Stimulated activated CD4-positive, alpha-beta T cell treated with anti-CD3 and anti-CD28 coated beads, Interleukin-1b, Interleukin-23, amount 100 ng/mL, for 48 hours (primary cell): ENCODE data around the gene CEP192.
"Not testable (repeated sequence)": the region's sequence is repeated elsewhere in the genome, so short reads cannot be mapped to it uniquely, and the experiment has no call there.

ENCODE experiments used
- DNase-seq: peaks from one replicate; pipeline ENCODE4 v3.0.0-alpha.2; 2020

CEP192 gene

DNA sequence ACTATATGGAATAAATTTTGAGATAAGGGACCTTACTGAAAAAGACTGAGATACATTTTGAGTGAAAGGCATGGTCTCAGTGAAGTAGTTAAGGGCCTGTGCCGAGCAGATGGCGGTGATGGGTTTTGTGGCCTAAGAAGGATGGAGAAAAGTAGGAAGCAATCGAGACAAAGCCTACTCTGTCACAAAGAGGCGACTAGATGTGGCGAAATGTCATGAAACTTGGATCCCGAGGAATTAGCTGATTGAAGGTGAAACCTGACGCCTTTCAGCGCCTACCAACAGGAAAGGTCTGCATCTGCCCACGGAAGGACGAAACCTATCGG lies 558 bp upstream of the CEP192 start:
- no peak for DNase-seq

DNA sequence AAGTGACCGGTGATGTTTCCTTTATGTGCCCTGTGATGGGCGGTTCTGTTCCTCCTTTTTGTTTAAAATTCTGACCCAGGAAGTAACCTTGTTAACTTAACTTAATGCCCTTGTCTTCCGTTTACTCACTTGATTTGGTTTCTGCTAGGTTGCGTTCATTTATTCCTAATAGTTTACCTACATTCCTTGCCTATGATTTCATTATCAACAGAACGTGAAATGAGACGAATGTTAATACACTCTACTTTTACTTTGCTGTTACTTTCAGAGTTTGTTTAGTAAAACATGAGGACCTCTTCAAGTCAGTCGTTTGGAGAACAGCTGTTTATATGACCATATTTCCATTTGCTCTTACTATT lies 638 bp downstream of the CEP192 start:
- DNase-seq: no peak

DNA sequence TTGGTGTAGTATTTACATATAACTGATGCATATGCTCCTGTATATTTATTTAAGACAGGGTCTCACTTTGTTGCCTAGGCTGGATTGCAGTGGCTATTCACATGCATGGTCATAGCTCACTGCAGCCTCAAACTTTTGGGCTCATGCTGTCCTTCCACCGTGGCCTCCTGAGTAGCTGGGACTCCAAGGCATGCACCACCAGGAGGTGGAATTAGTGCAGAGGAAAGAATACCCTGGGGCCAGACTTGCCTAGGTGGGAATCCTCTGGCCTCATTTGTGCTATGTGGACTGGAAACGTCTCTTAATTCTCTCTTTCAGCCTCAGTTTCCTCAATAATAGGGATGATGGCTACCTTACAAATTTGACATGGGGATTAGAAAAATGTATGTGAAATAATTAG lies 2.3 kb downstream of the CEP192 start:
- no peak for DNase-seq

DNA sequence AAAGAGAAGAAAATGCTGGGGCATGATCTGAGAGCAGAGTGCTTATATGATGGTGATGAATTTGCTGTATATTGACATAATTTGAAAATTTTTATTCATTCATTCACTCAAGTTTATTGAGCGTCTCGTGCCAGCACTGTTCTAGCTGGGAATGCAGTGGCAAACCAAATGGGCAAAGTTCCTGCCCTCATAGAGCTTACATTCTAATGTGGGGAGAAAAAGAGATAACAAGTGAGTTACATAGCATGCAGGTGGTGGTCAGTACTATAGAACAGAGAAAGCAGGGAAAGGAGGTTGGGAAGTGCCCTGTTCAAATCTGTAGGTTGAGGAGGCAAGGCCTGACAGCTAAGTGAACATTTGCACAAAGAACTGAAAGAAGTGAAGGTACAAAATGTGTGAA lies 4.3 kb downstream of the CEP192 start:
- no peak for DNase-seq

DNA sequence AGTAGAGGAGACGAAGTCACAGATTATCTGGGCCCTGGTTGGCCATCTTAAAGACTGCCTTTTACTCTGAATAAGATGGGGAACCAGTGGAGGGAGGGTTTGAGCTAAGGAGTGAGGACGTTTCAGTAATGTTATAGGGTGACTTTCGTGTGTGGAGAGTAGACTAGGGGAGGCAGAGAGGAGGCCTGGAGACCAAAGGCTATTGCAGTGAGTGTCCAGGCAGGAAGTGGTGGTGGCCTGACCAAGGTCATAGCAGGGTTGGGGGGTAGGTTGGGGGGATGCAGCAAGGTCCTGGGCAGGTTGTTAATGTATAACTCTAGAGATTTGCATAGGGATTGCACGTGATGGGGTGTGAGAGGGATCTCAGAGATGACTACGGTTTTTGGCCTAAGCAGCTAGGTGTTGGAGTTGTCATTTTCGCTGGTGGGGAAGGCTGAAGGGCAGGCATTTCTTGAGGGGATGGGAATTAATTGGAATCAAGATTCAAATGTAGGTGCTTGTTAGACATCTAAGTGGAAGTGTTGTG lies 4.9 kb downstream of the CEP192 start:
- DNase-seq: no peak

DNA sequence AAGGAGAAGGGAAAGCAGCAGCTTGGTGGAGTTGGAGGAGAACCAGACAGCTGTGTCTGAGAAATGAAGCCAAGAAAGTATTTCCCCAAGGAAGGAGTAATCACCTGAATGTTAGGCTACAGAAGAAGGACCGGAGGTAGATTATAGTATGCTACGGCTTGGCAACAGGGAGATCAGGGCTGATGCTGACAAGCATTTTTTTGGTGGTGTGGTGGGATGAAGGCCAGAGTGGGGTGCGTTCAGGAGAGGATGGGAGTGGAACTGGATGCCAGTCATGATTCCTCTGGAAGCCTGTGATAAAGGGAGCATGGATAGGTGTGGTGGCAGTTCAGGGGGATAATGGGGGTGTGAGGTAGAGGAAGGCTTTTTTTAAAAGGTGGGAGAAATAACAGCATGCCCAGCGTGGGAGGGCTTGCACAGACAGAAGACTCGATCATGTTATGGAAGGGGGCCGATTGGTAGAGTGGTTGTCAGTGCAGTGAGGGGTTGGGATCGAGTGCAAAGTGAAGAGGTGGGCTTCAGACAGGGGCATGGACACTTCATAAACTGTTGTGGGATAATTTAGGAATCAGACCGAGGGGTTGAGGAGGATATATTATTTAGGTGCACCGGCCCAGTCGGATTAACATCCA lies 5.6 kb downstream of the CEP192 start:
- DNase-seq: no peak

DNA sequence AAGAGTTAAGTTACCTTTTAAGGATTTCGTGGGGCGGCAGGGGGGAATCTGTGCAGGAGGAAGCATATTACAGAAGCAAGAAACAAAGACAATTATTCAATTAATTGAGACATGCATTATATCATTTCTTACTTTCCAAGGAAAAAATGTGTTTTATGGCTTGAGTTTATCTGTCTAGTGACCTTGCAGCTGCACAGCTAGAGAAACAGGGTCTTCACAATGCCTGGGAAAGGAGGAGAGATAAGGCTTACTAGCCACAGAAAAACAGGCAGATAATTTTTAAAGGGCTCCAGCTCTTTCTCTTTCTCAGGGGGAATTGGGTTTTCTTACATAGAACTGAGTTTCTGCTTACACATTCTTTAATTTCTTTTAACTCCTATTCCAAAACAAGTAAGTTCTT lies 6.2 kb downstream of the CEP192 start:
- DNase-seq: not testable (repeated sequence)

DNA sequence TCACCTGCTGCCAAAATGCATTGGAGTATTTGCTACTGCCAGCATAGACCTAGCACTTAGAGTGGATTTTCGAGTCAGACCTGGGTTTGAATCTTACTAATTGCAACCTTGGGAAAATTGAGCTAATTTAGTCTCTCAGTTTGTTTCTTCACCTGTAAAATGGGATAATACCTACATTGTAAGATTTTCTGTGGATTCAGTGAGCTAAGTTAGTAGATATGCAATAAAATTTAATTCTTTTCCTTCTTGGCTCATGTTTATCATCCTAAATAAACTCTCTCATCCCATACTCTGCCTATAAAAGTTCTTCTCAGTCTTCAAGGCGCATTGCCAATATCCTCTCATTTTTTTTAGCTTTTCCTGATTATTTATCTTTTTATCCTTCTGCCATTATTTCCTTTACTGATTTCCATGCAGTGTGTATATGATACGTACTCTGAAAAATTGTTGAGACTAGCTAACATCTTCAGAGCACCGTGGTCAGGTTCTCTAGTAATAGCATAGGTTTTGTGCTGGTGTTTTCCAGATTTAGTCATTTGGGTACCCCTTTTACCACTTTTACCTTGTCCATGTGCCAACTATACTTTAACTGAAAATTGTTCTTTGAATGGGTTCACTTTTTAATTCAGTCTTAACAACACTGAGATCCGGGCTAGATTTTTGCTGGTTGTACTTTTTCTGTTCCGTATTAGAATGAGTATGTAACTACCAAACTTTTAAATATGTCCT lies 7.3 kb downstream of the CEP192 start:
- no peak for DNase-seq

DNA sequence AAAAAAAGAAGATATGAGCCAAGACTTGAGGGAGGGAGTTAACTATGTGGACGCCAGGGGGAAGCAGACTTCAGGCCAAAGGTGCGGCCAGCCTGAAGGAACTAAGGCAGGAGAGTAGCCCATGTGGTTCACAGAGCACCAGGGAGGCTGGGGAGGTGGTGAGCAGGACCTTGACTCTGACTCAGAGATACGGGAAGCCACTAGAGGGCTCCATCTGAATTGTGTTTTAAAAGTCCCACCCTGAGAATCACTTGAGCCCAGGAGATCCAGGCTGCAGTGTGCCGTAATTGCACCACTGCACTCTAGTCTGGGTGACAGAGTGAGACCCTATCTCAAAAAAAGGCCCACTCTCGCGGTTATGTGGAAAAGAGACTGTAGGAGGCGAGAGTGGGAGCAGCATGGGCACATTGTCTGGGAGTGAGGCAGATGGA lies 12.3 kb downstream of the CEP192 start:
- DNase-seq: peak; percentile 19

DNA sequence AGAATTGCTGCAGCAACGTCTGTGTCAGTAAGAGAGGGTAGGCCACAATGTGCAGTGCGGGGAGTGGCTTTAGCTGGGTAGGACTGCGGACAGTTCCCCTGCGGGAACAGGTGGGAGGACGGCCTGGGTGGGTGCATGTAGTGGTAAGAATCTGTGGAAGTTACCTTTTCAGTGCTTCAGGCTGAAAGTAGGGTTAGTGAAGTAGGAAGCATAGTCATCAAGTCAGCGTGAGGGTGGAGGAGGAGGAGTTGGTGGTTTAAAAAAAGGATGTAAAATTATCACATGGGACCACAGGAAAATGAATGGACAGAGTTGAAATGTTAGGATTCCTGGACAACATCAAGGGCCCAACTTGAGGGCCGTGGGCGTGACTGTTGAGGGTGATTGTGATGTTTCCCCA lies 13.2 kb downstream of the CEP192 start:
- no peak for DNase-seq

DNA sequence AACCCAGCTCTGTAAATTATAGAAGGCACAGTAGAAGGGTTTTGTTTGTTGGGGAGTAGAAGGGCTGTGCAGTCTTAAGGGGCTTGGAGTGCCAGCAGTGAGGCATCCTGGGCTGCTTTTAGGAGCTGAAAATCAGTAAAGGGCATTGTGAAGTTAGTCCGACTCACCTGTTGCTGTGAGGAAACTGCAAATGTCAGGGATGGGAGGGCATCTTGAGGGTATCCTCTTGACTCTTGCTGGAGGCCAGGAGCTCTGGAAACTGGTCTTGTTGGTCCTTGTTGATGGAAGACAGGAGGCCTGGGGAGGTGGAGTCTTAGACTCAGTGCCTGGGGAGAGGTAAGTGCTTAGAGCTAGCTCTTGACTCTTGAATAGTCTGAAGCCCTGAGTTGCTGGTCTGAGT lies 14.1 kb downstream of the CEP192 start:
- no peak for DNase-seq

DNA sequence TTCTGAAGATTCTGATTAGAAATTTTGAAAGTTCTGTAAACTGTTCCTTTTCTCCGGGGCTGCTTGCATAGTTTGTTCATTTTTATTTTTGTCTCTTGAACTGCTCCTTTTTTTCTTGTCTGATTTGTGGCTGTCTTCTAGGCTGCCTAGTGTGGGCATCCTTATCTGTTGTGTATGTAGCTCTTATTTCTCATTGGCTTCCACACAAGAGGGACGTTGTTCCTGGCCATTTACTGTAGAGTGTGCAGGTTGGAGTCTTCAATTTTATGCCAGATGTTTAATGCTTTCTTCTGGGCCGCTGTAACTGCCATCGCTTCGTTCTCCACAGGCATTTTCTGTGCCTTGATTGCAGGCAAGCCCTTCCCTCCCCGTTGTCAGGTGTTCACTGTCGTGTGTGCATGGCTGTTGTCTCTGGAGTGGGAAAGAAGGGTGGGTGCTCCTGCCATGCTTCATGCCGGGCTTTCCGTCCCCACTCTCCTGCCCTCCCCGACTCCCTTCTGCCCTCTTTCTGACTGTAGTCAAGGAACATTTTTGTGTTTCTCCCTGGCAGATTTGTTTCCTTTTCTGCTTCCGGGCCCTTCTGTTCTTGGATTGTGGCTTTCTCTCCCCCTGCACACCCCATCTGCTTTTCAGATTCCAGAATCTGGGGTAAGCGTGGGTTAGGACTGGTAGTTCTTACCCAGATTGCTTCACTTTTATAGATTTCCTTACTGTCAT lies 15.5 kb downstream of the CEP192 start:
- DNase-seq: no peak

DNA sequence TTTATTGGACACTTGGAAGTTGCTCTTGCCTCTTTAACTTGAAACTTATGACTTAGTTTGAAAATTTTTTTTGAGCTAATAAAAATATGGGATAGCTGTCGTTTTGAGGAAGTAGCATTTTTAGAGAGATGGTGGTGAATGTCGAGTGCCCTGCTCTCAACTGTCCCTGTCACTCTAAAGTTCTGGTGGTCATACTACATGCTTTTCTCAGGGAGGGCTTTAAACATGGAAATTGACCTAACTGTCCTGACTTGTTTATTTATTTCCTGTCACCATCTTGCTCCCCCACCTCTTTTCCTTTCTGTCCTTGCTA lies 16.0 kb downstream of the CEP192 start:
- DNase-seq: no peak

DNA sequence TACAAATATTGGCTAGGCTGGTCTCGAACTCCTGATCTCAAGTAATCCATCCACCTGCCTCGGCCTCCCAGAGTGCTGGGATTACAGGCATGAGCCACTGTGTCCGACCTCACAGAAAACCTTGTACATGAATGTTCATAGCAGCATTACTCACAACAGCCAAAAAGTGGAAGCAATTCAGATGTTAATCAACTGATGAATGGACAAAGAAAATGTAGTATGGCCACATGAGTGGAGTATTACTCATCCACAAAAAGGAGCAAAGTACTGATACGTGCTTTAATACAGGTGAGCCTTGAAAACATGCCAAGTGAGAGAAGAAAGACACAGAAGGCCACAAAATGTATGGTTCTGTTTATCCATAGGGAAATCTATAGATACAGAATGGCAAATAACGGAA lies 20.6 kb downstream of the CEP192 start:
- DNase-seq: no peak

DNA sequence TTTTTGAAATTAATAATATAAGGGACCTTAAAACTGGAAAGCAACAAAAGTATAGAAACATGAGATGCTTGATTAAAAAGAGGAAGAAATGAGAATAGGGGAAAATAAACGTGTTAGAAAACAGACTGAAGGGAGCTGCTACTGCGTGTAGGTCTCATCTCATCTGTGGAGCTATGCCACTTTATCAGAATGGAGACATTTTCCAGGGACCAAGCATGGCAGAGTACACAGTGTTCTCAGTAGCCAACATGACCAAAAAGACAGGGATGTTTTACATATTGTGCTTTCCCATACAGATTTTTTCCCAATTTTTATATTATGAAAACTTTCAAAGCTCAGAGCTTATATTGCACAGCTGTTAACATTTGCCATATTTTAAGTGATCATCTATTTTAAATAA lies 23.1 kb downstream of the CEP192 start:
- DNase-seq: no peak

DNA sequence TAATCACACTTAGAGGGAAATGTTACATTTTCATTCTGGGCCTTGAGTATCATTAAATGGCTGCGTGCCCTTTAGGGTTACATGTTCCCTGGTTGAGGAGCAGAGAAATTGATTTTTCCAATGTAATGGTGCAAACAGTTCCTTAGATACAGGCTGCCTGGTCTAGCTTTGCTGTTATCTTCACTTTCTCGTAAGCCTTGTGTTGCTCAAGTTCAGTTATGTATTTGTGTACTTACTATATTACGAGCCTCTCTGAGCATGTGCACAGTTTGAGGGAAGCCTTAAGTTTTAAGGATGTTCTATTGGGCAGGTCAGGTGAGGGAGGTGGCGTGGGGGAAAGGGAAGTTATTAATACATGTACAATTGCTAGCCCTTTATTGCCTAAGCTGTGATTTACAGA lies 23.7 kb downstream of the CEP192 start:
- no peak for DNase-seq

DNA sequence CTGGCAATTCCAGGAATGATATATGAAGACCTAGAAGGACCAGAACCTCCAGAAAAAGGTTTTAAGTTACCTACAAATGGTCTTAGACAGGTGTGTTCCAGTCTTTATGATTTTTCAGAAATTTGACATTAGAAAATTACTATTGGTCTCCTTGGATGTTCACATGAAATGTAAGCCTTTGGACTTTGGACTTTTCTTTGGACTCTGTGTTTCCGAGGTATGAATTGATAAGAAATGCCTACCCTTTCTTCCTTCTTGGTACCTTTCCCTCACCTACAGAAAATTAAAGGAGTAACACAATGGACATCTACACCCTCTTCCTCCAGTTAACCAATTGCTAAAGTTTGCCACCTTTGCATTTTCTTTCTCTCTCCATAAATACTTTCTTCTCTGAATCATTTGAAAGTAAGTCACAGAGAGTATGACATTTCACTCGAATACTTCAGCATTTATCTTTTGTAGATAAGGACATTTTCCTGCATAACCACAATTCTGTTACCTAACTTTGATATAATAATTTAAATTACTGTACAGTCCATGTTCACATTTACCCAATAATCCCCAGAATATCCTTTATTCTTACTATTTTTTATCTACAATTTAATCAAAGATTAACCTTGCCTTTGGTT lies 26.2 kb downstream of the CEP192 start:
- DNase-seq: no peak

DNA sequence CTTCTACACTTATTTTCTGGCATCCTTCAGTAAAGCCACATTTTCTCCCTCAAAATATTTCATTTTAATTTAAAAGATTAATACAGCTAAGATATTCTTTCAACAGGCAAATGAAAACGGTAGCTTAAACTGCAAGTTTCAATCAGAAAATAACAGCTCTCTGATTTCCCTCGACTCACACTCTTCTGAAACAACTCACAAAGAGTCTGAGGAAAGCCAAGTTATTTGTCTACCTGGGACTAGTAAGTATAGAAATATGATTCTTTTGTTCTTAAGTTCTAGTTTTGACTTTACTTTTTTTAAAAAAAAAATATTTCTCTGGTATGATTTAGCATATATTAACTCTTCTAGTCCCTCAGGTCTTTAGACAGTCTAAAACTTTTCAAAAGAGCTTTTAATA lies 27.2 kb downstream of the CEP192 start:
- DNase-seq: no peak

DNA sequence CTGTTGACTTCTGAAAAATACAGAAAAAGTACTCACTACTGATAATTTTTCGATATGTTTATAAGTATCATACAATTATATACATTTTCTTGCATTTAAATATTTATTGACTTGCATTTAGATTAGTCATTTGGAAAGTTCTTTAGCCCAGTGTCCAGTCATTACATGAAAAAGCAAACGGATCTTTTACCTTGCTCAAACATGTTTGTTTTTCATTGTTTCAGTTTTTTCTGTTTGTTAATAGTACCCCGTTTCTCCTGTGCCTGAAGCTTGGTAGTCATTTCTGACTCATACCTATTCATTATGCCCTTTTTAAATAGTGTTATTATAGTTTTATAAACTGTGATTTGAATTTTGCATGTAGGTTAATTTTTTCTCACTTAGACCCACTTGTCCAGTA lies 28.1 kb downstream of the CEP192 start:
- DNase-seq: no peak

DNA sequence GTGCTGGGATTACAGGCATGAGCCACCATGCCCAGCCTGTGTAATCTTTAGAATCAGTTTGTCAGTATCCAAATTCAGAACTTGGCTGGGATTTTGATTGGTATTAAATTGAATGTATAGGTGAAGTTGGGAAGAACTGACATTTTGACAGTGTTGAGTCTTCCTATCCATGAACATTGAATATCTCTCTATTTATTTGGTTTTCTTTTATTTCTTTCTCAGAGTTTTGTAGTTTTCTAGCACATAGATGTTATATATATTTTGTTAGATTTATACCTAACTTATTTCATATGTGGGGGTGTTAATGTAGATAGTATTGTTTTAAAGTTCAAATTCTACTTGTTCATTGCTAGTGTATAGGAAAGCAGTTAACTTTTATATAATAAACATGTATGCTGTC lies 31.5 kb downstream of the CEP192 start:
- no peak for DNase-seq

DNA sequence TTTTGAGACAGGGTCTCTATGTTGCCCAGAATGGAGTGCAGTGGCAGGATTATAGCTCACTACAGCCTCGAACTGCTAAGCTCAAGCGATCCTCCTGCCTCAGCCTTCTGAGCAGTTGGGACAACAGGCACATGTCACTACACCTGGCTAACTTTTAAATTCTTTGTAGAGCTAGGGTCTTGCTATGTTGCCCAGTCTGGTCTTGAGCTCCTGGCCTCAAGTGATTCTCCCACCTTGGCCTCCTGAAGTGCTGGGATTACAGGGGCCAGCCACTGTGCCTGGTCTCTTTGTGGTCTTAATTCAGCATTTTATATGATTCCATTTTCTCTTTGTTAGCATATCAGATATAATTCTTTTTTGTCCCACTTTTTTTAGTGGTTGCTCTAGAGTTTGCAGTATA lies 34.1 kb downstream of the CEP192 start:
- DNase-seq: no peak

DNA sequence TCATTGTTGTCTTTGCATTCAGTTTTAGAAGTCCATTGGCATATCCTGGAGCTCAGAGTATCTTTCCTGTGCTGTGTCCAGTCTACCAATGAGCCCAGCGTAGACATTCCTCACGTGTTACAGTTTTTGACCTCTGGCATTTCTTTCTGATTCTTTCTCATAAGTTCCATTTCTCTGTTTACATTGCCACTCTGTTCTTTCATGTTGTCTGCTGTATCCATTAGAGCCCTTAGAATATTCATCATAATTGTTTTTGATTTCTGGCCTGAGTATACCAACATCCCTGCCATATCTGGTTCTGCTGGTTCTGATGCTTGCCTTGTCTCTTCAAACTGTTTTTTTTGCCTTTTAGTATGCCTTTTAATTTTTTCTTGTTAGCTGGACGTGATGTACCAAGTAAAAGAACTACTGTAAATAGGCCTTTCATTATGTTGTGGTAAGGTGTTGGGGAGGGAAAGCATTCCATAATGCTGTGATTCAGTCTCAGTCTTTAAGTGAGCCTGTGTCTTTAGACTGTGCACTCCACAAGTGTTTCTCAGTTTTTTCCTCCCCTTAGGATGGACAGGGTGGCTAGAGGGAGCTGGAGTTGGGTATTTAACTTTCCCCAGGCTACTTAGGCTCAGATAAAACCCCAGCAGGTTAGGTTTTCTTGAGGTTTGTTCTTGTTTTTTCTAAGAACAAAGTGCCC lies 35.6 kb downstream of the CEP192 start:
- no peak for DNase-seq

DNA sequence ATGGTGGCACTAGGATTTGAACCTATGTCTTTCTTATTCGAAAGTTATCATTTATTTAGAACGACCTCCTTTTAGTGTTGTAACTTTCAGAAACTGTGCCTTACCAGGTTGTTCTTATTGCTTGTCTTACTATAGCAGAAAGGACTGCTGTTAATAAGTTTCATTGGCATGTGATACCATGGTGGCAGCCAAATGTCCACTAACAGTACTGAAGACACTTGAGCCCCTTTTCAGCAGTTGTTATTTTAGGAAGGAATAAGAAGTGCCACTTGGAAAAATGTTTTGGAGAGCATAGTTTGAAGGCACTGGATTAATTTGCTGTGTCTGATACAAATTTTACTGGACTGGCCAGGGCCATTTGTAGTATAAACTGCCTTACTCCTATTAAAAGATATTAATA lies 37.7 kb downstream of the CEP192 start:
- DNase-seq: no peak
